22Rv1 (cell line): ENCODE measurements around the gene GSTT4.

ENCODE experiments used
- CTCF ChIP-seq: fragments of 450-650 bp; IDR thresholded peaks from 2 replicates; pipeline ENCODE4 v1.5.1; 2017; ENCODE audit warnings: mild to moderate bottlenecking
- ZFX ChIP-seq: fragments of 450-650 bp; IDR thresholded peaks from 2 replicates; pipeline ENCODE4 v1.6.1; 2017; ENCODE audit warnings: antibody characterized with exemption, borderline replicate concordance

- no peak for TF ChIP-seq CTCF
- no peak for TF ChIP-seq ZFX
Measured at GRCh38 chr22:24040946-24041345, 35.7 kb upstream of the GSTT4 start.
